SH-SY5Y (cell line): ENCODE measurements around the gene URM1.

ENCODE experiments used
- GATA2 ChIP-seq: IDR thresholded peaks from 2 replicates; pipeline ENCODE4 v1.6.1; 2011; ENCODE audit warnings: mild to moderate bottlenecking, low read depth, low read length
- GATA3 ChIP-seq: IDR thresholded peaks from 2 replicates; pipeline ENCODE4 v1.6.1; 2011; ENCODE audit warnings: low read depth, mild to moderate bottlenecking, low read length, moderate library complexity

DNA sequence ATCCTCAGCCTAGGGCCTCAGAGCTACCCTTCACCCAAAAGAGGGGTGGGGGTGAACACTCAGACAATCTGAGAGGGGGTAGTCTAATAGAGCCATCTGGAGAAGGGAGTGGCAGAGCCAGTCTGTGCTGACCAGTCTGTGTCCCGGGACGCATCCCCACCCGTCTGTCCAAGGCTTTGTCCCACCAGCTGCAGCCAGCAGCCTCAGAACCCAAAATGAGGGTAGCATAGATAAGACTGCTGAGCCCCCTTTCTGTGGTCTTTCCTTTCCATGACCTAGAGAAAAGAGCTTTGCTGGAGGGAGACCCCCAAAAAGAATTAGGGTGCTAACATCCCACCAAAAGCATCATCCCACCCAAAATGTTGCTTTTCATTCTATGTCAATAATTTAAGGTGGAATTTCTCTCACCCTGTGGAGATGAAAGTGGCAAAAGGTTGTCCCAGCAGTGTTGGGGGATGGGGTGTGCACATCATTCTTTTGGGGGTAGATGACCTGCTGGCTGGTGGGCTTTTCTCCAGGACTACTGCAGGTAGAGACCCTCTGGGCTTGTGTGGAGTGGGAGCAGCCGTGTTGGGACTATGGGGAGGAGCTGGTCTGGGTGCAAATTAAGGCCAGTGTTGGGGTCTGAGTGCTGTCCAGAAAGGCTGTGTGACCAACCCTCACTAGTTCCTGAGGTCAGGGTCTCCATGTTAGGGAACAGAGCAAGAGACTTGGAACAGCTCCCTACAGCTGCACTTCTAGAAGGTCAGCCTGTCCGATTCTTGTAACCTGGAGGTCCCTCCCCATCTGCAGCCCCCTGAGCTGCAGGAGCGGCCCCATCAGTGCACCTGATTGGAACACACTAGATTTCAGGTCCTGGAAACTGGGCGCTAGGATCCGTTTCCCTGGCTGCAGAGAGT, 19.9 kb downstream of the URM1 start:
- TF ChIP-seq GATA2 (no peak), GATA3 (no peak)
